Endothelial cell of umbilical vein (primary cell): ENCODE results near the gene HK1. TPM values are rescaled to one million over a fixed set of nuclear protein-coding genes. Genes with fewer than 3 reads are reported as not detected.
A peak's percentile ranks its signal among the peaks of the same experiment; 100 is the strongest.

Source experiments
- BruUV-seq: library from RNA; stranded (reverse); fragments of 400-500 nt; replicated peaks from 2 replicates; lab custom pipeline; 2021; lab: Mats Ljungman, UMichigan
- CTCF ChIA-PET: fragments of 300-600, 350-600 bp; sonication (Branson Sonifier 250); formaldehyde crosslinking; loops from one replicate; lab custom pipeline; 2021; ENCODE audit warnings: antibody characterized with exemption, inconsistent platforms; lab: Charles Lee
- POLR2A ChIA-PET: fragments of 300-600, 350-600 bp; sonication (Branson Sonifier 250); formaldehyde crosslinking; loops from one replicate; lab custom pipeline; 2021; ENCODE audit warnings: antibody characterized with exemption, inconsistent platforms; lab: Charles Lee
- DNase-seq: peaks from one replicate; pipeline ENCODE4 v3.0.0-alpha.2; 2011; ENCODE audit warnings: low read depth, low spot score
- FAIRE-seq: peaks from 2 replicates; lab custom pipeline; 2011; peaks lifted over from hg19 to GRCh38; lab: Jason Lieb, UNC
- H2AFZ ChIP-seq: 2 replicates; pipeline ENCODE4 v1.6.0; 2012; ENCODE audit warnings: low read depth, low read length, control low read depth, inconsistent platforms
- H3K27ac ChIP-seq: 2 replicates; pipeline ENCODE4 v1.5.1; 2011; ENCODE audit warnings: low read depth, mild to moderate bottlenecking, control low read depth, low read length, moderate library complexity; ENCODE audit not compliant: insufficient read depth
- H3K27me3 ChIP-seq, 2 experiments: 2 replicates each; pipeline versions ENCODE4 v1.6.0 to v1.6.1; 2011; ENCODE audit warnings: low read length in 2 of 2, mixed read lengths in 1 of 2; ENCODE audit not compliant: control insufficient read depth in 2 of 2, insufficient read depth in 2 of 2
- H3K36me3 ChIP-seq, 2 experiments: 2 replicates in 1 of 2; 3 replicates in 1 of 2; pipeline ENCODE4 v1.5.1; 2011; ENCODE audit warnings: low read length in 2 of 2, mild to moderate bottlenecking in 1 of 2, moderate library complexity in 1 of 2; ENCODE audit not compliant: control insufficient read depth in 2 of 2, insufficient read depth in 2 of 2; ENCODE audit errors: extremely low read depth in 1 of 2
- H3K4me1 ChIP-seq: 3 replicates; pipeline ENCODE4 v1.5.1; 2011; ENCODE audit warnings: mild to moderate bottlenecking, low read length; ENCODE audit not compliant: control insufficient read depth, insufficient read depth; ENCODE audit errors: extremely low read depth
- H3K4me2 ChIP-seq: 2 replicates; pipeline ENCODE4 v1.6.1; 2011; ENCODE audit warnings: low read length, control low read depth, mixed read lengths; ENCODE audit not compliant: insufficient read depth
- H3K4me3 ChIP-seq, 3 experiments: fragments of 200-600 bp in 1 of 3; sonication (generic), shearing (Covaris generic) in 1 of 3; replicated peaks in 1 of 3; 2 replicates each; pipeline ENCODE4 v1.5.1; 2011 to 2016; ENCODE audit warnings: control low read depth in 3 of 3, low read length in 3 of 3, mild to moderate bottlenecking in 2 of 3, inconsistent platforms in 1 of 3, low read depth in 1 of 3, moderate library complexity in 1 of 3; ENCODE audit not compliant: insufficient read depth in 1 of 3
- H3K79me2 ChIP-seq: 2 replicates; pipeline ENCODE4 v1.6.0; 2012; ENCODE audit warnings: low read length, inconsistent platforms; ENCODE audit not compliant: control insufficient read depth, insufficient read depth
- H3K9ac ChIP-seq: replicated peaks from 2 replicates; pipeline ENCODE3; 2011; ENCODE audit warnings: low read length, control low read depth; ENCODE audit not compliant: insufficient read depth; ENCODE audit errors: extremely low read depth
- H3K9me1 ChIP-seq: replicated peaks from 3 replicates; pipeline ENCODE4 v1.6.0; 2011; ENCODE audit warnings: mild to moderate bottlenecking, low read length; ENCODE audit not compliant: control insufficient read depth, insufficient read depth; ENCODE audit errors: extremely low read depth
- H3K9me3 ChIP-seq: replicated peaks from 2 replicates; pipeline ENCODE4 v1.5.1; 2012; ENCODE audit warnings: low read length, inconsistent platforms; ENCODE audit not compliant: control insufficient read depth, insufficient read depth
- H4K20me1 ChIP-seq: replicated peaks from 2 replicates; pipeline ENCODE3; 2011; ENCODE audit warnings: mild to moderate bottlenecking, low read length; ENCODE audit not compliant: control insufficient read depth, insufficient read depth; ENCODE audit errors: extremely low read depth
- EZH2 ChIP-seq: IDR thresholded peaks from 2 replicates; pipeline ENCODE4 v1.6.1; 2012; ENCODE audit warnings: borderline replicate concordance, low read depth, mild to moderate bottlenecking, moderate library complexity, low read length, inconsistent platforms; ENCODE audit not compliant: severe bottlenecking
- FOS ChIP-seq: IDR thresholded peaks from 2 replicates; pipeline ENCODE4 v1.6.1; 2011; ENCODE audit warnings: mild to moderate bottlenecking, low read length, moderate library complexity, borderline replicate concordance; ENCODE audit not compliant: insufficient read depth
- GATA2 ChIP-seq: IDR thresholded peaks from 2 replicates; pipeline ENCODE4 v1.7.0; 2011; ENCODE audit warnings: low read depth, mild to moderate bottlenecking, moderate library complexity, mixed read lengths, low read length; ENCODE audit not compliant: insufficient read length, insufficient read depth
- JUN ChIP-seq: IDR thresholded peaks from 2 replicates; pipeline ENCODE4 v1.6.1; 2011; ENCODE audit warnings: borderline replicate concordance, low read depth; ENCODE audit not compliant: insufficient read length, insufficient read depth
- MYC ChIP-seq: IDR thresholded peaks from one replicate; pipeline ENCODE4 v1.6.1; 2011; ENCODE audit warnings: mild to moderate bottlenecking, low read depth, low read length
- POLR2A ChIP-seq: IDR thresholded peaks from 2 replicates; pipeline ENCODE4 v1.6.1; 2012; ENCODE audit warnings: low read depth, mild to moderate bottlenecking, control low read depth, low read length
- POLR2AphosphoS5 ChIP-seq: IDR thresholded peaks from 2 replicates; pipeline ENCODE4 v1.6.1; 2012; ENCODE audit warnings: low read depth, mild to moderate bottlenecking, control low read depth, low read length, moderate library complexity; ENCODE audit not compliant: insufficient read depth
- dilution Hi-C: fragments of 300-500 bp; cut with MboI; formaldehyde crosslinking; loops from one replicate; pipeline ENCODE4 v1.15.0; 2019; ENCODE audit warnings: low sequenced_read_pairs; ENCODE audit not compliant: extremely low pct_ligation_motif_present
- intact Hi-C: fragments of 100-400 bp; cut with micrococcal nuclease; formaldehyde crosslinking; loops from one replicate; pipeline ENCODE4 v1.10.0; 2022
- polyA plus RNA-seq, 4 experiments: library from polyadenylated mRNA; depleted of rRNA in 3 of 4; stranded (reverse) in 3 of 4; unstranded in 1 of 4; fragments of >200 nt; gene quantifications; 2 replicates each; pipeline versions ENCODE4 v1.2.1 to v1.2.3, GENCODE V29; 2011 to 2012; ENCODE audit warnings: missing spikeins in 1 of 4
- total RNA-seq: library from RNA; stranded (reverse); gene quantifications from 2 replicates; pipeline ENCODE4 v1.2.3, GENCODE V29; 2021
- TF ChIP-seq, protein P1 (sequence below), 2 donors: IDR thresholded peaks; 1 replicate in 1 of 2; 2 replicates in 1 of 2; pipeline ENCODE4 v1.5.1; 2011; ENCODE audit warnings: low read length in 2 of 2, mild to moderate bottlenecking in 2 of 2, moderate library complexity in 2 of 2, control low read depth in 1 of 2, inconsistent platforms in 1 of 2, low read depth in 1 of 2; ENCODE audit not compliant: insufficient read depth in 1 of 2; ENCODE audit errors: extremely low read depth in 1 of 2
- TF ChIP-seq, protein P2 (sequence below): IDR thresholded peaks from 2 replicates; pipeline ENCODE4 v1.6.1; 2011; ENCODE audit not compliant: insufficient read depth, insufficient read length

The HK1 gene
- total and polyA plus RNA-seq, 2 donors (not counting 3 experiments of a cell fraction or from before 2014, with no cell fraction given), result 50.8 to 121 TPM

DNA sequence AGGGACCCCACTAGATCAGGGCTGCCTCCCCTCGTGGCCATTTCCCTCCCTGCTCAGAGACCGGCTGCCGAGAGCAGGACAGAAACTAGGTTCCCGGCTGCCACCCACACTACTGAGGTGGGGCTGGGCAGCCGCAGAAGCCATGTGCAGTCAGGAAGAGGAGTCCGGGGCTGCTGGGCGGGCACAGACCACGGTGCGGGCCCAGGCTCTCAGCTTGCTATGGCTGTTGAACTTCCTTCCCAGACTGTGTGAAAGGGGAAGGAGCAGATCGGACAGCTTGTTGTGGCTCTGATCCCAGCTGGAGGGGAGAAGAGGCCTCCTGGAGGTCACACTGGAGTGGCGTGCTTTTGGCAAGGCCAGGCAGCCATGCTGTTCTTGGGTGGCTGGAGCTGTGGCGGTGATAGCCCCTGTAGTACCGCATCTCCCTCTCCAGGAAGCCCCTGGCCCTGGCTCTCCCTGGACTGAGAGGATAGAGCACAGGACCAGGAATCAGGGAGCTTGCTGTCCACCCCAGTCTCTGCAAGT, 56.8 kb downstream of the HK1 start:
- DNase-seq (peak; percentile 62), FAIRE-seq (no peak)
- no peaks in the 10 kb centered on the region for H3K27me3 ChIP-seq
- no peaks in the 10 kb centered on the region for H3K9me1 ChIP-seq
- H3K9ac ChIP-seq, result no peak overlapping the region
- BruUV-seq, result no TSS peak
- H3K79me2 ChIP-seq, result peaks cover 89% of the 10 kb centered on the region
- CTCF ChIA-PET, result interaction anchor here (1.2 kb wide), 1 partner anchor 58 kb away, joined by 3 read pairs; no protein-coding TSS in a partner anchor
- no peak for TF ChIP-seq GATA2
- H3K4me3 ChIP-seq, result no peak overlapping the region
- no peak overlapping the region for H2AFZ ChIP-seq
- peaks cover 31% of the 10 kb centered on the region for H3K4me1 ChIP-seq
- no peak overlapping the region for H3K27ac ChIP-seq
- dilution Hi-C loops, result no loop called here
- H4K20me1 ChIP-seq, result no peaks in the 10 kb centered on the region
- intact Hi-C loops, result no loop called here
- no peaks in the 10 kb centered on the region for H3K36me3 ChIP-seq
- POLR2A ChIA-PET, result interaction anchor here (0.6 kb wide), 2 partner anchors 17 to 38 kb away, joined by 4 to 5 read pairs; no protein-coding TSS in a partner anchor
- no peaks in the 10 kb centered on the region for H3K9me3 ChIP-seq
- no peak overlapping the region for H3K4me2 ChIP-seq

DNA sequence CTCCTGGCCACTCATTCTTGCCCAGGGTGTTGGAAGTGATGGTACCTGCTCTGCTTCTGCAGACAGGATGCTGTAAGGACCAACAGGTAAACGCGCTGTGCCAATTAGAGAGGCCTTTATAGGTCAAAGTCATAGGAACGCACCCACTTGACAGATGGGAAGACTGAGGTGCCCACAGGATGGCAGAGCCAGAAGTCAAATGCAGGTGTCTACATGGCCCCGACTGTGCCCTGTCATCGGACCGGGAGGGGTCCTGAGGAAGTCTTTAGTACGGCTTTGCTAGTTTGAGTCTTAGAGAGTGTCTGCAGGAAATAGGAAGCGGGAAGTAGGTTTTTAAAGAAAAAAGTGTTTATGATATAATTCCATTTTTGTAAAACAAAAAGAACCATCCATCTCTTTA, 57.3 kb downstream of the HK1 start:
- no peak overlapping the region for H2AFZ ChIP-seq
- ChIA-PET POLR2A (interaction anchor here (0.6 kb wide), 1 partner anchor 16 kb away, joined by 4 read pairs; no protein-coding TSS in a partner anchor), CTCF (interaction anchor here (1.2 to 1.8 kb wide), 2 partner anchors 8 to 57 kb away, joined by 3 to 4 read pairs; no protein-coding TSS in a partner anchor)
- no peak for TF ChIP-seq JUN
- TF ChIP-seq FOS, result no peak
- TF ChIP-seq GATA2, result no peak
- TF ChIP-seq POLR2AphosphoS5, result no peak
- TF ChIP-seq, protein P1, sequence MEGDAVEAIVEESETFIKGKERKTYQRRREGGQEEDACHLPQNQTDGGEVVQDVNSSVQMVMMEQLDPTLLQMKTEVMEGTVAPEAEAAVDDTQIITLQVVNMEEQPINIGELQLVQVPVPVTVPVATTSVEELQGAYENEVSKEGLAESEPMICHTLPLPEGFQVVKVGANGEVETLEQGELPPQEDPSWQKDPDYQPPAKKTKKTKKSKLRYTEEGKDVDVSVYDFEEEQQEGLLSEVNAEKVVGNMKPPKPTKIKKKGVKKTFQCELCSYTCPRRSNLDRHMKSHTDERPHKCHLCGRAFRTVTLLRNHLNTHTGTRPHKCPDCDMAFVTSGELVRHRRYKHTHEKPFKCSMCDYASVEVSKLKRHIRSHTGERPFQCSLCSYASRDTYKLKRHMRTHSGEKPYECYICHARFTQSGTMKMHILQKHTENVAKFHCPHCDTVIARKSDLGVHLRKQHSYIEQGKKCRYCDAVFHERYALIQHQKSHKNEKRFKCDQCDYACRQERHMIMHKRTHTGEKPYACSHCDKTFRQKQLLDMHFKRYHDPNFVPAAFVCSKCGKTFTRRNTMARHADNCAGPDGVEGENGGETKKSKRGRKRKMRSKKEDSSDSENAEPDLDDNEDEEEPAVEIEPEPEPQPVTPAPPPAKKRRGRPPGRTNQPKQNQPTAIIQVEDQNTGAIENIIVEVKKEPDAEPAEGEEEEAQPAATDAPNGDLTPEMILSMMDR (IDR thresholded peaks at IDR 0.05; ENCODE audit: extremely low read depth in 1 of 2, insufficient read depth in 1 of 2, low read depth in 1 of 2, low read length in 2 of 2), result no peak
- TF ChIP-seq, protein P2, sequence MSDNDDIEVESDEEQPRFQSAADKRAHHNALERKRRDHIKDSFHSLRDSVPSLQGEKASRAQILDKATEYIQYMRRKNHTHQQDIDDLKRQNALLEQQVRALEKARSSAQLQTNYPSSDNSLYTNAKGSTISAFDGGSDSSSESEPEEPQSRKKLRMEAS, result no peak
- no peak for TF ChIP-seq MYC
- TF ChIP-seq POLR2A, result no peak
- no peak for TF ChIP-seq EZH2
- no peak overlapping the region for H3K4me3 ChIP-seq
- no peak overlapping the region for H3K9ac ChIP-seq
- H3K27ac ChIP-seq, result no peak overlapping the region
- H3K27me3 ChIP-seq, result no peaks in the 10 kb centered on the region
- intact Hi-C loops (no loop called here), dilution Hi-C loops (no loop called here)
- H3K4me1 ChIP-seq, result peaks cover 31% of the 10 kb centered on the region
- no peaks in the 10 kb centered on the region for H3K9me1 ChIP-seq
- peaks cover 86% of the 10 kb centered on the region for H3K79me2 ChIP-seq
- H3K36me3 ChIP-seq, result no peaks in the 10 kb centered on the region
- no peaks in the 10 kb centered on the region for H3K9me3 ChIP-seq
- no peaks in the 10 kb centered on the region for H4K20me1 ChIP-seq
- FAIRE-seq (no peak), DNase-seq (no peak)
- no peak overlapping the region for H3K4me2 ChIP-seq
- BruUV-seq, result no TSS peak
